ENCODE measurements around the gene TVP23C. TPM values are rescaled to one million over a fixed set of nuclear protein-coding genes. Genes with fewer than 3 reads are reported as not detected.
A peak's percentile ranks its signal among the peaks of the same experiment; 100 is the strongest.
"Not testable (repeated sequence)": the region's sequence is repeated elsewhere in the genome, so short reads cannot be mapped to it uniquely, and the experiment has no call there.

TVP23C gene
- 9.2 and 15.3 TPM in 2 replicates for total RNA-seq
- long read RNA-seq, partial matches to known transcripts: 0 of 2 reads
- long read RNA-seq, other reads (novel, unspliced or antisense): 1 of 2 reads

GRCh38 chr17:15563375-15563857, at the start of gene TVP23C:
TVP23C (minus strand) TSS chr17:15563483; CDS start chr17:15563448, 35 bp downstream.
- H3K36me3 Mint-ChIP-seq (ENCODE audit: low read depth); H3K4me1 Mint-ChIP-seq; H3K9me3 Mint-ChIP-seq; H3K27me3 Mint-ChIP-seq (ENCODE audit: low read depth): not testable (repeated sequence)
- DNase-seq (ENCODE audit: low read depth, low spot score): peak; percentile 49
- Mint-ChIP-seq H3K4me3 (peak within 1 kb of the TSS; percentile 95), H3K27ac (ENCODE audit: unreplicated experiment) (peak within 1 kb of the TSS; percentile 87)

GRCh38 chr17:15592960-15593359, 29.7 kb upstream of the TVP23C start:
- not testable (repeated sequence) for H3K4me3 Mint-ChIP-seq; H3K9me3 Mint-ChIP-seq; H3K27me3 Mint-ChIP-seq (ENCODE audit: low read depth); H3K27ac Mint-ChIP-seq (ENCODE audit: unreplicated experiment); H3K4me1 Mint-ChIP-seq; H3K36me3 Mint-ChIP-seq (ENCODE audit: low read depth); DNase-seq (ENCODE audit: low read depth, low spot score)

- not testable (repeated sequence) for H3K4me1 Mint-ChIP-seq; H3K9me3 Mint-ChIP-seq; H3K27me3 Mint-ChIP-seq (ENCODE audit: low read depth); H3K36me3 Mint-ChIP-seq (ENCODE audit: low read depth); DNase-seq (ENCODE audit: low read depth, low spot score); H3K4me3 Mint-ChIP-seq
- peak overlapping the region; percentile 46 for H3K27ac Mint-ChIP-seq (ENCODE audit: unreplicated experiment)
Measured at GRCh38 chr17:15591986-15592385, 28.7 kb upstream of the TVP23C start.

- not testable (repeated sequence) for H3K4me1 Mint-ChIP-seq
Measured at GRCh38 chr17:15590844-15591243, 27.6 kb upstream of the TVP23C start.

GRCh38 chr17:15589544-15590536, 26.6 kb upstream of the TVP23C start:
- H3K36me3 Mint-ChIP-seq (ENCODE audit: low read depth); H3K4me1 Mint-ChIP-seq; H3K4me3 Mint-ChIP-seq; H3K27ac Mint-ChIP-seq (ENCODE audit: unreplicated experiment); H3K27me3 Mint-ChIP-seq (ENCODE audit: low read depth); DNase-seq (ENCODE audit: low read depth, low spot score); H3K9me3 Mint-ChIP-seq: not testable (repeated sequence)

More at GRCh38 chr17:15590844-15591243, 27.6 kb upstream of the TVP23C start:
- H3K27ac Mint-ChIP-seq (ENCODE audit: unreplicated experiment); H3K9me3 Mint-ChIP-seq; H3K36me3 Mint-ChIP-seq (ENCODE audit: low read depth); H3K27me3 Mint-ChIP-seq (ENCODE audit: low read depth); DNase-seq (ENCODE audit: low read depth, low spot score); H3K4me3 Mint-ChIP-seq: not testable (repeated sequence)

GRCh38 chr17:15588017-15588416, 24.7 kb upstream of the TVP23C start:
- not testable (repeated sequence) for H3K27ac Mint-ChIP-seq (ENCODE audit: unreplicated experiment); H3K36me3 Mint-ChIP-seq (ENCODE audit: low read depth); H3K27me3 Mint-ChIP-seq (ENCODE audit: low read depth); DNase-seq (ENCODE audit: low read depth, low spot score); H3K4me1 Mint-ChIP-seq; H3K9me3 Mint-ChIP-seq; H3K4me3 Mint-ChIP-seq

GRCh38 chr17:15583313-15583712, 20.0 kb upstream of the TVP23C start:
- not testable (repeated sequence) for H3K4me1 Mint-ChIP-seq; H3K4me3 Mint-ChIP-seq; H3K27me3 Mint-ChIP-seq (ENCODE audit: low read depth); H3K27ac Mint-ChIP-seq (ENCODE audit: unreplicated experiment); H3K36me3 Mint-ChIP-seq (ENCODE audit: low read depth); DNase-seq (ENCODE audit: low read depth, low spot score); H3K9me3 Mint-ChIP-seq

- not testable (repeated sequence) for H3K4me1 Mint-ChIP-seq; H3K9me3 Mint-ChIP-seq; H3K36me3 Mint-ChIP-seq (ENCODE audit: low read depth); H3K27me3 Mint-ChIP-seq (ENCODE audit: low read depth); H3K27ac Mint-ChIP-seq (ENCODE audit: unreplicated experiment); H3K4me3 Mint-ChIP-seq; DNase-seq (ENCODE audit: low read depth, low spot score)
Measured at GRCh38 chr17:15581462-15581861, 18.2 kb upstream of the TVP23C start.

GRCh38 chr17:15576848-15577247, 13.6 kb upstream of the TVP23C start:
- H3K27ac Mint-ChIP-seq (ENCODE audit: unreplicated experiment); H3K9me3 Mint-ChIP-seq; H3K4me3 Mint-ChIP-seq; H3K27me3 Mint-ChIP-seq (ENCODE audit: low read depth); H3K36me3 Mint-ChIP-seq (ENCODE audit: low read depth); DNase-seq (ENCODE audit: low read depth, low spot score); H3K4me1 Mint-ChIP-seq: not testable (repeated sequence)

GRCh38 chr17:15574660-15575059, 11.4 kb upstream of the TVP23C start:
- not testable (repeated sequence) for H3K36me3 Mint-ChIP-seq (ENCODE audit: low read depth); H3K27ac Mint-ChIP-seq (ENCODE audit: unreplicated experiment); DNase-seq (ENCODE audit: low read depth, low spot score); H3K4me3 Mint-ChIP-seq; H3K4me1 Mint-ChIP-seq; H3K9me3 Mint-ChIP-seq; H3K27me3 Mint-ChIP-seq (ENCODE audit: low read depth)

- H3K4me3 Mint-ChIP-seq; H3K9me3 Mint-ChIP-seq; H3K27me3 Mint-ChIP-seq (ENCODE audit: low read depth); H3K4me1 Mint-ChIP-seq; H3K36me3 Mint-ChIP-seq (ENCODE audit: low read depth); DNase-seq (ENCODE audit: low read depth, low spot score); H3K27ac Mint-ChIP-seq (ENCODE audit: unreplicated experiment): not testable (repeated sequence)
Measured at GRCh38 chr17:15573870-15574269, 10.6 kb upstream of the TVP23C start.

GRCh38 chr17:15562613-15563374, 489 bp downstream of the TVP23C start:
- H3K4me3 Mint-ChIP-seq: peak overlapping the region; percentile 95
- not testable (repeated sequence) for H3K4me1 Mint-ChIP-seq; DNase-seq (ENCODE audit: low read depth, low spot score); H3K36me3 Mint-ChIP-seq (ENCODE audit: low read depth); H3K9me3 Mint-ChIP-seq; H3K27me3 Mint-ChIP-seq (ENCODE audit: low read depth); H3K27ac Mint-ChIP-seq (ENCODE audit: unreplicated experiment)

- not testable (repeated sequence) for H3K4me3 Mint-ChIP-seq; H3K27ac Mint-ChIP-seq (ENCODE audit: unreplicated experiment); H3K27me3 Mint-ChIP-seq (ENCODE audit: low read depth); DNase-seq (ENCODE audit: low read depth, low spot score); H3K4me1 Mint-ChIP-seq; H3K9me3 Mint-ChIP-seq
- H3K36me3 Mint-ChIP-seq (ENCODE audit: low read depth): peaks cover 11% of the 10 kb centered on the region
Measured at GRCh38 chr17:15561439-15561838, 1.8 kb downstream of the TVP23C start.
